Posterior vena cava (tissue), 2 donors: ENCODE results near the gene GOLT1A. TPM values are rescaled to one million over a fixed set of nuclear protein-coding genes. Genes with fewer than 3 reads are reported as not detected.

Source experiments
- DNase-seq: peaks from one replicate; pipeline ENCODE4 v3.0.0-alpha.2; 2020; ENCODE audit warnings: low spot score
- intact Hi-C, 2 donors: fragments of 100-400 bp; cut with DNase I; formaldehyde crosslinking; loops; one replicate each; pipeline versions ENCODE4 v1.14.1 to v1.14.2; 2022 to 2023
- total RNA-seq, 2 donors: library from RNA; stranded (reverse); fragmentation: NEBNext Ultra II Directional; extraction: Animal tissue kit (Norgen Biotek cat#: 25700); gene quantifications; one replicate each; pipeline ENCODE4 v1.2.1, GENCODE V29; 2021
- donor health status: DM: yes; HTN: yes; CAD: no.
- donor health status: DM: yes; HTN: yes; CAD: no.

Gene GOLT1A
- total RNA-seq, 2 donors from 2014 or later: not detected

DNA sequence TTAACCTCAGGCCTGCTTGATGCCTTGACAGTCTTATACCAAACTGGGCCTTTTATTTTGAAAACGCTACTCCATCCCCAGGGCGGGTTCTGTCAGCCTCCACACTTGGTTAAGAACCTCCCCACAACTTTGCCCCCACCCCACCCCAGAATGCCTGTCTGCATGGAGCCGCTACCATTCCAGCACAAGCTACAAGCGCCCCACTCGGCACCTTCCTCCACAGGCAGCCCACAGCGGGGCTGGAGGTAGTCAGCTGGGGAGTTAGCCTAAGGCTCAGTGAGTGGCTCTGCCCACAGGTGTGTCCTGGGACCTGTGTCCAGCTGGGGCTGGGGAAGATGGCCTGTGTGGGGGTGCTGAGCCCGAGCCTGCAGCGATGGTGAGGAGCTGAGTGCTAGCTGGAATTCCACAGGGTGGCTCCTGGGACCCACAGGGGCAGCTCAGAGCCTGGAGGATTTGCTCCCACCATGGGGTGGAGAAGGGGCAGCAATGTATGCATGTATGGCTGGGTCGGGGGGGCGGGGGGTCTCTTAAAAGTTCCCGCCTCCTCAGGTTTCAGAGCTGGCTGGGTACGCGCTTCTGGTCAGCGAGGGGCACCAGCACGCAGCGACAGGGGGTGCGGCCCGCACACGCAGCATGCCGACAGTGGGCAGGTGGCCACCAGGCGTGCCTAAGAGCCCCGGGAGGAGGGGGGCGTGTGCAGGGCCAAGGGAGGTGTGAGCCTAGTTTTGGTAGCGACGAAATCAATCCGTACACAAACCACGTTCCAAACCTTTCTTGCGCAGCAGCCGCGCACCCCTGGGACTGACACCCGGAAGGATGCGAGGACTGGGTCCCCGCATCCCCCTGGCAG, 62.9 kb downstream of the GOLT1A start:
- peak; percentile 84 for DNase-seq
- intact Hi-C loops: loop anchor here in 1 of 2 donors (10.0 kb wide), 1 partner anchor 354 kb away; no protein-coding TSS in a partner anchor

DNA sequence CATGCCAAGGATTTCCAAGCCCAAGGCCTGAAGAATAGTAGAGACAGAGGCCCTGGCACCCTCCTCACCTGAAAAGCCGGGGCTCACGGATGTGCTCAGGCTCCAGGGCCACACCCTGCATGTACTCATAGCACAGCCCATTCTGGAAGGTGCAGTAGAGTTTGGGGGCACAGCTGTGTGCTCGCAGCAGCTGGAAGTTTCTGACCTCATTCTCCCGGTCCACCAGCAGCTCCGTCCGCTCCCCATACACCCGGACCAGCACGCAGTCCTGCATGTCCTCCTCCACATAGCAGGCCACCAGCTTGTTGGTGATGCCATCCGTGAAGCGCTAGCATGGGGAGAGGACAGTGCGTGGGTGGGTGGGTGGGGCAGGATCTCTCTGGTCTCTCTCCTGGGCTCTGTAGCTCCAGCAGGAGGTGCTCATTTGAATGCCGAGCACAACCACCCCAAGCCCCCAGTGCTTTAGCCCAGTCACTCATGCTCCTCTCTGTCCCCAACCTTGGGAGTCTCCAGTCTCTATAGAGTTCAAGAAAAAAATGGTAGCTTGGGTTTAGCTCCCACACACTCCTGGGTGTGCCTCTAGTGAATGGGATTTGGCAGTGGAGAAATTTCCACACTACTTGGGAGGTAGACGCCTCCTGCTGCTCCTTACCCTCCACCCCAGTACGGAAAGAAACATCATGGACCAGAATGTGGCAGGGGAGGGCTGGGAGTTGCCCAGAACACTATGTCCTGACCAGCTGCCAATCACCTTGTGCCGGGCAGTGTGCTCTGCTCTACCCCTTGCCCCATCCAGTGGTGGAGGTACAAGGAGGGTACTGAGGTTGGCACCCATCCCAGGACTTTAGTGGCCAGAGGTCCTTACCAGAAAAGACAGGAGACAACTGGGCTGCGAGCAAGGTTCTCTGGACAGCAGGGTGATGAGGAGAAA, 63.9 kb downstream of the GOLT1A start:
- intact Hi-C loops: loop anchor here (5.0 to 10.0 kb wide), 2 partner anchors 355 to 1297 kb away; no protein-coding TSS in a partner anchor
- peak; percentile 66 for DNase-seq

DNA sequence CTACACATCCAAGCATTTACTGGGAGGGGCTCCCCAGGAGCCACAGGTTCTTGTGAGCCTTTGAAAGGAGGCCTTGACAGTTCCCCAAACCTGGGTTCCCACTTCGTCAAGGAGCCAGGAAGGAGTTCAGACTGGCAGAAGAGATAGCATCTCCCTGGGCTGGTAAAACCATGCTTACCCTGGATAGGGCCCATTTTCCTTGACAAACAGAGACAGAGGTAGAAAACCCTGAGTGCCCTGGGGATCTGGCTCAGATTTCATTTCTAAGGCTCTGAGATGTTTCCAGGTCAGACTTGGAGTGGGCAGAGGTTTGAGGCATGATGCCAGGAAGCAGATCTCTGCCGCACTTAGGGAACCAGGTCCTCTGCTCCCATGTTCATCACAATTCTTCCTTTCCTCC, 64.7 kb downstream of the GOLT1A start:
- DNase-seq: peak; percentile 28
- intact Hi-C loops: loop anchor here in 1 of 2 donors (5.0 kb wide), 1 partner anchor 1298 kb away; no protein-coding TSS in a partner anchor

Other genes with a start within 250 kb of the GOLT1A start
- 10 to 100 TPM; 43.6 to 47.0 TPM for gene SOX13, start 140.9 kb downstream of the GOLT1A start, total RNA-seq
- gene ETNK2, start 61.9 kb downstream of the GOLT1A start, total RNA-seq: 10 to 100 TPM in 1 of 2 donors, 1 to 10 TPM in 1; 7.4 to 12.3 TPM
- not detected for gene REN, start 47.7 kb downstream of the GOLT1A start, total RNA-seq
- not detected for gene KISS1, start 17.5 kb downstream of the GOLT1A start, total RNA-seq
- gene PLEKHA6, start 145.9 kb upstream of the GOLT1A start, total RNA-seq: 10 to 100 TPM; 13.3 to 23.5 TPM
- gene PPP1R15B, start 197.8 kb upstream of the GOLT1A start, total RNA-seq: 10 to 100 TPM; 33.2 to 45.7 TPM